ENCODE data around the gene ZFX.

Gene ZFX

GRCh38 chrX:24166078-24166477 lies 16.5 kb downstream of the ZFX start:
- no peak overlapping the region for H3K4me3 ChIP-seq (ENCODE audit: low read depth, low read length)
- no peak for DNase-seq (ENCODE audit: low read depth)
- no peak for TF ChIP-seq CTCF (conservative IDR thresholded peaks at IDR 0.05; ENCODE audit: low read depth, low read length)

GRCh38 chrX:24167719-24168472 lies 18.4 kb downstream of the ZFX start:
- H3K4me3 ChIP-seq (ENCODE audit: low read depth, low read length) = no peak overlapping the region
- no peak for DNase-seq (ENCODE audit: low read depth)
- no peak for TF ChIP-seq CTCF (conservative IDR thresholded peaks at IDR 0.05; ENCODE audit: low read depth, low read length)

- no peak for DNase-seq (ENCODE audit: low read depth)
- H3K4me3 ChIP-seq (ENCODE audit: low read depth, low read length) = no peak overlapping the region
- TF ChIP-seq CTCF (conservative IDR thresholded peaks at IDR 0.05; ENCODE audit: low read depth, low read length) = no peak
These were observed 19.3 kb downstream of the ZFX start for GRCh38 chrX:24168807-24169206.

- DNase-seq (ENCODE audit: low read depth) = no peak
- no peak overlapping the region for H3K4me3 ChIP-seq (ENCODE audit: low read depth, low read length)
- no peak for TF ChIP-seq CTCF (conservative IDR thresholded peaks at IDR 0.05; ENCODE audit: low read depth, low read length)
These were observed 19.7 kb downstream of the ZFX start for GRCh38 chrX:24169211-24169610.

GRCh38 chrX:24173115-24173847 lies 23.8 kb downstream of the ZFX start:
- no peak overlapping the region for H3K4me3 ChIP-seq (ENCODE audit: low read depth, low read length)
- no peak for TF ChIP-seq CTCF (conservative IDR thresholded peaks at IDR 0.05; ENCODE audit: low read depth, low read length)
- no peak for DNase-seq (ENCODE audit: low read depth)

- DNase-seq (ENCODE audit: low read depth) = no peak
- H3K4me3 ChIP-seq (ENCODE audit: low read depth, low read length) = no peak overlapping the region
- TF ChIP-seq CTCF (conservative IDR thresholded peaks at IDR 0.05; ENCODE audit: low read depth, low read length) = no peak
These were observed 25.7 kb downstream of the ZFX start for GRCh38 chrX:24175276-24175675.
